Activated CD8-positive, alpha-beta memory T cell treated with anti-CD3 and anti-CD28 coated beads, Interleukin-2, amount 10 ng/mL, durations not matched to agents 7 days and 5 days (primary cell): ENCODE results near the gene UBASH3A. TPM values are rescaled to one million over a fixed set of nuclear protein-coding genes. Genes with fewer than 3 reads are reported as not detected.
A peak's percentile ranks its signal among the peaks of the same experiment; 100 is the strongest.
"Not testable (repeated sequence)": the region's sequence is repeated elsewhere in the genome, so short reads cannot be mapped to it uniquely, and the experiment has no call there.

ENCODE experiments used
- ATAC-seq: fragments of 150-1000 bp; cut with Tn5 transposase; one replicate; pipeline ENCODE4 v1.10.0; 2021; ENCODE audit warnings: moderate library complexity
- CTCF ChIA-PET: fragments of 350-600 bp; sonication (Branson Sonifier 250); formaldehyde crosslinking; loops from one replicate; lab custom pipeline; 2021; ENCODE audit warnings: antibody characterized with exemption; lab: Charles Lee
- DNase-seq: peaks from one replicate; pipeline ENCODE4 v3.0.0-alpha.2; 2020
- H3K27ac Mint-ChIP-seq: one replicate; pipeline ENCODE4 v1.8.0; 2021; ENCODE audit warnings: mild to moderate bottlenecking, mixed read lengths
- H3K27me3 Mint-ChIP-seq: one replicate; pipeline ENCODE4 v1.8.0; 2021; ENCODE audit warnings: mixed read lengths
- H3K36me3 Mint-ChIP-seq: one replicate; pipeline ENCODE4 v1.8.0; 2021; ENCODE audit warnings: mild to moderate bottlenecking, mixed read lengths
- H3K4me1 Mint-ChIP-seq: one replicate; pipeline ENCODE4 v1.8.0; 2021; ENCODE audit warnings: mixed read lengths
- H3K4me3 Mint-ChIP-seq: one replicate; pipeline ENCODE4 v1.8.0; 2021; ENCODE audit warnings: mild to moderate bottlenecking, moderate library complexity, mixed read lengths
- H3K9me3 Mint-ChIP-seq: one replicate; pipeline ENCODE4 v1.8.0; 2022; ENCODE audit warnings: low read depth, mixed read lengths
- total RNA-seq, 2 experiments: library from RNA; stranded (reverse); gene quantifications; one replicate each; pipeline ENCODE4 v1.2.3, GENCODE V29; 2021

The UBASH3A gene
- total RNA-seq, 2 experiments from 2014 or later, result 75.3 to 89.5 TPM

DNA sequence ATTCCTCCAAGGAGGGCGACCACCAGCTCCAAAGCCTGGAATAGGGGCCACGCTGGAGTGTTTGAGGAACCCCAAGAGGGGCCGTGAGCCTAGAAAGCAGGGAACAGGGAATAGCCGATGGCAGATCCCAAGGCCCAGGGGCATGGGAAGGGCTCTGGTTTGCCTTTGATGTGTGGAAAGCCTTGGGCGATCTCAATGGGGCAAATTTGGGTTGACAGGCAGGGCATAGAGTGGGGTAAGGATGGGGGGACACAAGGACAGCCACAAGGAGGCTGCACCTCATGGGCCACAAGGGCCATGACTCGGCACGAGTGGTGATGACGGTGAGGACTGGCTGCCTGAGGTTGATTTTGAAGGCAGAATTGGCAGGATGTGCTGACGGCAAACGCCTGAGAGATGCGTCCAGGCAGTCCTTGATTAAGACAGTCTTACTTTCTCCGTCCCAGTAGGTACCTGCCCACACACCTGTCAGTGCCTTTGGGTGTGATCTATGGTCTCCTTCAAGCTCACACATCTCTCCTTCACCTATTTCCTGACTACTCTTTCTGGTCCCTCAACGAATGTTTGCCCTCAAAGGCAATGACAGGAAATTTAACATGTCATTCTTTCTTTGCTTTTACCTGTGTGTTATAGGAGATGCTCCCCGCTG lies 5.8 kb upstream of the UBASH3A start:
- no peaks in the 10 kb centered on the region for H3K27me3 Mint-ChIP-seq
- DNase-seq (no peak), ATAC-seq (no peak)
- peaks cover 7% of the 10 kb centered on the region for H3K9me3 Mint-ChIP-seq
- CTCF ChIA-PET, result interaction anchor here (1.2 to 1.8 kb wide), 2 partner anchors 16 to 88 kb away, joined by 5 to 11 read pairs; no protein-coding TSS in a partner anchor
- peak overlapping the region; percentile 60 for H3K27ac Mint-ChIP-seq
- no peak overlapping the region for H3K4me3 Mint-ChIP-seq
- peaks cover 31% of the 10 kb centered on the region for H3K36me3 Mint-ChIP-seq
- peaks cover 52% of the 10 kb centered on the region for H3K4me1 Mint-ChIP-seq

GRCh38 chr21:42398436-42399028 lies 5.2 kb upstream of the UBASH3A start:
- peaks cover 30% of the 10 kb centered on the region for H3K36me3 Mint-ChIP-seq
- H3K27me3 Mint-ChIP-seq, result no peaks in the 10 kb centered on the region
- peaks cover 7% of the 10 kb centered on the region for H3K9me3 Mint-ChIP-seq
- no peak overlapping the region for H3K4me3 Mint-ChIP-seq
- DNase-seq (no peak), ATAC-seq (no peak)
- CTCF ChIA-PET, result interaction anchor here (1.2 to 1.8 kb wide), 3 partner anchors 17 to 89 kb away, joined by 5 to 11 read pairs (median 6); no protein-coding TSS in a partner anchor
- peak overlapping the region; percentile 60 for H3K27ac Mint-ChIP-seq
- peaks cover 48% of the 10 kb centered on the region for H3K4me1 Mint-ChIP-seq

- DNase-seq (no peak), ATAC-seq (peak; percentile 11)
- peak overlapping the region; percentile 30 for H3K4me3 Mint-ChIP-seq
- H3K36me3 Mint-ChIP-seq, result peaks cover 42% of the 10 kb centered on the region
- peaks cover 48% of the 10 kb centered on the region for H3K4me1 Mint-ChIP-seq
- H3K27me3 Mint-ChIP-seq, result no peaks in the 10 kb centered on the region
- H3K27ac Mint-ChIP-seq, result peak overlapping the region; percentile 45
- H3K9me3 Mint-ChIP-seq, result peaks cover 7% of the 10 kb centered on the region
- CTCF ChIA-PET, result interaction anchor here (0.7 to 1.4 kb wide), 4 partner anchors 19 to 142 kb away, joined by 3 to 5 read pairs (median 3); no protein-coding TSS in a partner anchor
These were observed 3.2 kb upstream of the UBASH3A start for GRCh38 chr21:42400525-42400924.

DNA sequence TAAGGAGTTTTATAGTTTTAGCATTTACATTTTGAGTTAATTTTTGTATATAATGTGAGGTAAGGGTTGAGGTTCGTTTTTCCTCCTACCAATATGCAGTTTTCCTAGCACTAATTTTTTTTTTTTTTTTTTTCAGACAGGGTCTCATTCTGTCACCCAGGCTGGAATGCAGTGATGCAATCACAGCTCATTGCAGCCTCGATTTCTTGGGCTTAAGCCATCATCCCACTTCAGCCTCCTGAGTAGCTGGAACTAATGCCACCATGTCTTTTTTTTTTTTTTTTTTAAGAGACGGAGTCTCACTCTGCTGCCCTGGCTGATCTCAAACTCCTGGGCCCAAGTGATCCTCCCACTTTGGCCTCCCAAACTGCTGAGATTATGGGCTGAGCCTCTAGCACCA lies 2.5 kb upstream of the UBASH3A start:
- DNase-seq (no peak), ATAC-seq (no peak)
- CTCF ChIA-PET, result interaction anchor here (1.0 to 4.1 kb wide), 5 partner anchors 19 to 142 kb away, joined by 3 to 28 read pairs (median 3); no protein-coding TSS in a partner anchor
- Mint-ChIP-seq H3K36me3 (peaks cover 46% of the 10 kb centered on the region), H3K4me3 (peak overlapping the region; percentile 57), H3K9me3 (peaks cover 7% of the 10 kb centered on the region), H3K27ac (peak overlapping the region; percentile 99), H3K27me3 (no peaks in the 10 kb centered on the region), H3K4me1 (peaks cover 46% of the 10 kb centered on the region)

DNA sequence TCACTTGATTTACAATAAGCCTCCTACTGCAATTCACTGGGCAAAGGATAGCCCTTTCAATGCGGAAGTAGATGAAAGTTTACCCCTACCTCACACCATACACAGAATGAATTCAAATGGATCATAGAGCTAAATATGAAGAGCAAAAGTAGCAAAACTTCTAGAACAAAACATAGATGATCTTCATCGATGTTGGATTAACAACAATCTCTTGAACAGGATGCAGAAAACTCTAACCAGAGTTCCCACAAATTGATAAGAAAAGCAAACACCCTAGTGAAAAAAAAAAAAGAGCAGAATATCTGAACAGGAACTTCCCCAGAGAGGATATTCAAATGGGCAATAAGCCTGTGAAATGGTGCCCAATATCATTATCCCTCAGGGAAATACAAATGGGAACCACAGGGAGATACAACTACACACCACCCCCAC lies 1.9 kb upstream of the UBASH3A start:
- Mint-ChIP-seq H3K9me3 (peaks cover 7% of the 10 kb centered on the region), H3K4me3 (peak overlapping the region; percentile 57), H3K27ac (peak overlapping the region; percentile 99), H3K27me3 (no peaks in the 10 kb centered on the region), H3K4me1 (peaks cover 51% of the 10 kb centered on the region), H3K36me3 (peaks cover 51% of the 10 kb centered on the region)
- CTCF ChIA-PET, result interaction anchor here (1.3 to 4.1 kb wide), 2 partner anchors 19 to 20 kb away, joined by 3 to 28 read pairs; no protein-coding TSS in a partner anchor
- no peak for ATAC-seq
- no peak for DNase-seq

- Mint-ChIP-seq H3K4me3 (peak overlapping the region; percentile 96), H3K36me3 (peaks cover 54% of the 10 kb centered on the region), H3K9me3 (peaks cover 7% of the 10 kb centered on the region), H3K27ac (peak overlapping the region; percentile 99), H3K27me3 (no peaks in the 10 kb centered on the region), H3K4me1 (peaks cover 58% of the 10 kb centered on the region)
- ATAC-seq, result peak; percentile 10
- CTCF ChIA-PET, result interaction anchor here (1.0 to 4.1 kb wide), 14 partner anchors 9 to 171 kb away, joined by 3 to 28 read pairs (median 10); no protein-coding TSS in a partner anchor
- DNase-seq, result peak; percentile 63
These were observed 837 bp downstream of the UBASH3A start for GRCh38 chr21:42404539-42404938.

DNA sequence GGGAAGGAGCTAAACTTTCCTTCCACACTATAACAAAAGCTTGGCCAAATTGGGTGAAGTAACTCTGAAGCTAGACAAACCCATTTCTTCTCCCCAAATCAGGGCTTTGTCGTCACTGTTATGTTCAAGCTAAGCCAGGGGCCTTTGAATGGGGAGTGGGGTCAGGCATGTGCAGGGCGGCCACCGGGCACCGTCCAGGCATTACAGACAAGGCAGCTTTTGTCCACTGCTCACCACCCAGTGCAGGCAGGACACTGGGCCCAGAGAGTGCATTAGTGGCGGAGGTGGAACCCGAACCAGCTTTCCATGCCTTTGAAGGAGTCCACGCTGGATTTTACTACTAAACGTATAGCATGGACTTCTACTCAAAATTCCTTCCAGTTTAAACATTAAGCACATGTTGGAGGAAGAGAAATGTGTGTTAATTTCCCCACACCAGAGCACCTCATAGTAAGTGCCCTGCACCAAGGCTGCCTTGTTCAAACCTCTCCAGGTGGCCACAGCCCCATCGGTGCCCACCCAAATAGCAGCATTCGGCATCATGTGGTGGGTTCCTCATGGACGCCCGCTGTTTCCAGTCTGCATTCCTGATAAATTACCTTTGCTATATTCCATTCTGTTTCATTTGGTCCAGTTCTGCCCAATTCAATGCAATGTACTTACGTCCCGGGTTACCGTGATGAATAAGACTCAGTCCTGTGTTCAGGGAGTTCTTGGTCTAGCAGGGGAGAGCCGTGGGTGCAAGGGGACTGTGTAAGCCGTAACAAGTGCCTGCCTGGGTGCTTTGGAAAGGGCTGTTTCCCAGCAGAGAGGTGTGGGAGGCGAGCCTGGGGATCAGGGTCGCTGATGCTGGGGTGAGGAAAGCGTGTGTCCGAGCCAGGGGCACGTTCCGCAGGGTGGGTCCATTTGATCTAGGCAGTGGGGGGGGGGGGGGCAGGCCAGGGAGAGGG lies 1.6 kb downstream of the UBASH3A start:
- peaks cover 7% of the 10 kb centered on the region for H3K9me3 Mint-ChIP-seq
- DNase-seq (no peak), ATAC-seq (peak; percentile 13)
- H3K4me1 Mint-ChIP-seq, result peaks cover 62% of the 10 kb centered on the region
- peaks cover 53% of the 10 kb centered on the region for H3K36me3 Mint-ChIP-seq
- CTCF ChIA-PET, result interaction anchor here (1.2 to 4.1 kb wide), 9 partner anchors 8 to 171 kb away, joined by 3 to 28 read pairs (median 10); no protein-coding TSS in a partner anchor
- peak overlapping the region; percentile 96 for H3K4me3 Mint-ChIP-seq
- H3K27ac Mint-ChIP-seq, result peak overlapping the region; percentile 99
- H3K27me3 Mint-ChIP-seq, result no peaks in the 10 kb centered on the region

DNA sequence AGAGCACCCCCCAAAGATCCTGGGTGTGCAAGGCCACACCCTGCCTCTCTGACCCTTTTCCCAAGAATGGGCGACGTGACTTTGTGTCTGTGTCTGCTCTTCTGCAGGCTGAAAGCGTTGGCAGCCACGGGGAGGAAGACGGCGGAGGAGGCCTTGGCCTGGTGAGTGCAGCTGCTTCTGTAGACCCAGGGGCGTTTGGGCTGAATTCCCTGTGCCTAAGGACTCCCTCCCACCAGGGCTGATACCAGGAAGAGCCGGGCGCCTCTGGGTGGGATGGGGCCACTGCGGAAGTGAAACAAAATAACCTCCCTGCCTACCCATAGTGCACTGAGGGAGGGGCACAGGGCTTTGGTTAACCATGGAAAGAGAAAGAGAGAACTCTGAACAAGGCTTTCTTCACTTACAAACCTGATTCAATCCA lies 2.5 kb downstream of the UBASH3A start:
- CTCF ChIA-PET, result interaction anchor here (3.3 kb wide), 1 partner anchor 20 kb away, joined by 18 read pairs; no protein-coding TSS in a partner anchor
- peaks cover 7% of the 10 kb centered on the region for H3K9me3 Mint-ChIP-seq
- peak overlapping the region; percentile 99 for H3K27ac Mint-ChIP-seq
- H3K4me3 Mint-ChIP-seq, result peak overlapping the region; percentile 96
- H3K36me3 Mint-ChIP-seq, result peaks cover 53% of the 10 kb centered on the region
- H3K27me3 Mint-ChIP-seq, result no peaks in the 10 kb centered on the region
- peaks cover 56% of the 10 kb centered on the region for H3K4me1 Mint-ChIP-seq
- DNase-seq (peak; percentile 85), ATAC-seq (peak; percentile 68)

DNA sequence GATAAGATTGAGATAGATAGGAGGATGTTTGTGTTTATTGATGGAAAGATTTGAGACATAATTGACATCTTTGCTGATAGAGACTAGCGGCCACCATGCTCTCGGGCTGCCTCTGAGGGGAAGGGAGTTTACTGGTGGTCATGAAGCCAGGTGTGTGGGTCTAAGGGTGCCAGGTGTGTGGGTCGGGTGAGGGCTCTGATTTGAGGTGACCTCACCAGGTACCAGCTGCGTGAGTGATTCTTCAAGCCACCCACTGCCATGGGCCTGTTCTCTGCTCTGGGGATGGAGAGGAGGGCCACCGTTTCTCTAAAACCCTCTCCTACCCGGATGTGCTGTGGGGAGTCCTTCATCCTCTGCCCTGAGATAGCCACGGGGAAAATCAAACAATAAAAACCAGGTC lies 3.2 kb downstream of the UBASH3A start:
- H3K27ac Mint-ChIP-seq, result peak overlapping the region; percentile 99
- ATAC-seq (no peak), DNase-seq (no peak)
- H3K4me1 Mint-ChIP-seq, result peaks cover 50% of the 10 kb centered on the region
- H3K9me3 Mint-ChIP-seq, result peaks cover 4% of the 10 kb centered on the region
- H3K4me3 Mint-ChIP-seq, result peak overlapping the region; percentile 96
- CTCF ChIA-PET, result interaction anchor here (5.7 kb wide), 1 partner anchor 15 kb away, joined by 41 read pairs; no protein-coding TSS in a partner anchor
- H3K27me3 Mint-ChIP-seq, result no peaks in the 10 kb centered on the region
- H3K36me3 Mint-ChIP-seq, result peaks cover 48% of the 10 kb centered on the region

DNA sequence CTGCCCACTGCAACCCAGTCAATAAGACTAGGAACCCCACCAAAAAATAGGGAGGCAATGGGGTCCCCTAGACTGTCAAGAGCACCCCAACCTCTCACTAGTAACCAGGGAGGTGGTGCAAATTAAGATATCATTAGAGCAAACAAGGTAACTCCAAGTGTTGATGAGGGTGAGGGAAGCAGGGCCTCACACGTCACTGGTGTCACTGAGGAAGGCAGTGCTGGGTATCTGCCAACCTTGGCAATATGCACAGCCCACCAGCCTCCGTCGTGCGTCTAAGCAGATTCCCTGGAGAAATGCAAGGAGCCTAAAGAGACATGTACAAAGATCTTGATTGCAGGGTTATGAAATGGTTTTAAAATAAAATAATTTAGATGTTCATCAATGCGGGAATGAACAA lies 3.8 kb downstream of the UBASH3A start:
- DNase-seq, result no peak
- Mint-ChIP-seq H3K36me3 (peaks cover 45% of the 10 kb centered on the region), H3K9me3 (no peaks in the 10 kb centered on the region), H3K4me1 (peaks cover 45% of the 10 kb centered on the region), H3K27ac (peak overlapping the region; percentile 99), H3K27me3 (no peaks in the 10 kb centered on the region), H3K4me3 (peak overlapping the region; percentile 96)
- ATAC-seq, result no peak
- CTCF ChIA-PET, result interaction anchor here (5.7 kb wide), 1 partner anchor 14 kb away, joined by 41 read pairs; no protein-coding TSS in a partner anchor

- not testable (repeated sequence) for H3K27me3 Mint-ChIP-seq, H3K9me3 Mint-ChIP-seq, H3K27ac Mint-ChIP-seq, H3K4me3 Mint-ChIP-seq, ATAC-seq, DNase-seq
- CTCF ChIA-PET, result interaction anchor here (1.1 to 5.7 kb wide), 3 partner anchors 13 to 99 kb away, joined by 3 to 41 read pairs (median 3); no protein-coding TSS in a partner anchor
- Mint-ChIP-seq H3K36me3 (peaks cover 54% of the 10 kb centered on the region), H3K4me1 (peaks cover 36% of the 10 kb centered on the region)
These were observed 5.0 kb downstream of the UBASH3A start for GRCh38 chr21:42408718-42409117.

DNA sequence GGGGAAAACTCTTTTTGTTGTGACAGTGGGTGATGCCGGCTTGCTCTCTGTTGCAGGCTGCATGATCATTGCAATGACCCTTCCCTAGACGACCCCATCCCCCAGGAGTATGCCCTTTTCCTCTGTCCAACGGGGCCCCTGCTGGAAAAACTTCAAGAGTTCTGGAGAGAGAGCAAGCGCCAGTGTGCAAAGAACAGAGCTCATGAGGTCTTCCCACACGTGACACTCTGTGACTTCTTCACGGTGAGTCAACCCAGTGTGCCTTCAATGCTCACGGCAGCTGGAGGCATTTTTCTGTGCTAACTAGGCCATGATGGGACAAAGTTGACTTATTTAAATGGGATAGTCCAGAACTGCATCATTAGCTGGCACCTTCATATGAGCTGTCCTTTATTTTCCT lies 5.7 kb downstream of the UBASH3A start:
- Mint-ChIP-seq H3K27ac (peak overlapping the region; percentile 69), H3K9me3 (no peaks in the 10 kb centered on the region), H3K27me3 (no peaks in the 10 kb centered on the region), H3K36me3 (peaks cover 58% of the 10 kb centered on the region), H3K4me1 (peaks cover 36% of the 10 kb centered on the region), H3K4me3 (no peak overlapping the region)
- ATAC-seq, result no peak
- CTCF ChIA-PET, result interaction anchor here (1.3 to 5.7 kb wide), 2 partner anchors 12 to 22 kb away, joined by 3 to 41 read pairs; no protein-coding TSS in a partner anchor
- no peak for DNase-seq
